Heart left ventricle (tissue), 13 donors: ENCODE measurements around the gene C3.

Experiments
- POLR2A ChIP-seq, 2 donors: fragments of 450-650 bp; IDR thresholded peaks; one replicate each; pipeline ENCODE4 v1.6.1; 2017; ENCODE audit warnings: antibody characterized with exemption in 2 of 2, mild to moderate bottlenecking in 2 of 2, moderate library complexity in 2 of 2
- TF ChIP-seq, protein P1 (sequence below), 12 donors: fragments of 200-600 bp; sonication (generic) in 4 of 12; IDR thresholded peaks; one replicate each; pipeline versions ENCODE4 v1.5.0 to v1.8.0; 2018 to 2022; ENCODE audit warnings: antibody characterized with exemption in 12 of 12, mild to moderate bottlenecking in 5 of 12
- donor health status: ischemic (EF 13 %, LVEDD 7.1; RV severe dilation, severe dysfunction).
- donor health status: DM: no; HTN: yes; CAD: no.
- donor health status: DM: no; HTN: no; CAD: no.
- donor health status: ischemic (EF 25% LVEDD 6.9; RV normal size, moderate dysfunction).
- donor health status: ischemic (EF 25% LVEDD 5.7; RV mildly dilated, moderate dysfunction).
- donor health status: ischemic (EF 35%, LVEDD 5.7; RV mildly dilated, moderate dysfunction).
- donor health status: nonischemic (EF 11% LVEDD 7.7; RV severe dilation, severe dysfunction).
- donor health status: DM: yes; HTN: yes; CAD: no.
- donor health status: PGD.
- donor health status: ischemic (EF 29% LVEDD 5.4; RV normal size, mild dysfunction).
- donor health status: nonischemic (EF 23%, LVEDD 6.1; RV moderate dilation, normal function).

DNA sequence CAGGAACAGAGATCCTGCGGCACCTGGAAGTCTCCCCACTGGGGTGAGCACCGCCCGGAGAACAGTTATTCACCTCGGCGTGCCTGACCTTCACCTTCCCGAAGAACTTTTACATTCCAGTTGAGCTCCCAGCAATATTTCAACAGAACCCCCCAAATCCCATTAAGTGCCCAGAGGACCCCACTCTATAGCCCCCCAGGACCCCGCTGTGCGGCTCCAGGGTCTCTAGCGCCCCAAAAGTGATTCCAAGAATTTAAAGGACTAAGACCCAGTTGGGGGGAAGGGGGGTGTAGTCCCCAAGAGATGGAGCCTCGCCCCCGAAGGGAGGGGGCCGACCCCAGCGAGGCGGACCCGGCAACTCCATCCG, 16.4 kb upstream of the C3 start:
- TF ChIP-seq, protein P1, sequence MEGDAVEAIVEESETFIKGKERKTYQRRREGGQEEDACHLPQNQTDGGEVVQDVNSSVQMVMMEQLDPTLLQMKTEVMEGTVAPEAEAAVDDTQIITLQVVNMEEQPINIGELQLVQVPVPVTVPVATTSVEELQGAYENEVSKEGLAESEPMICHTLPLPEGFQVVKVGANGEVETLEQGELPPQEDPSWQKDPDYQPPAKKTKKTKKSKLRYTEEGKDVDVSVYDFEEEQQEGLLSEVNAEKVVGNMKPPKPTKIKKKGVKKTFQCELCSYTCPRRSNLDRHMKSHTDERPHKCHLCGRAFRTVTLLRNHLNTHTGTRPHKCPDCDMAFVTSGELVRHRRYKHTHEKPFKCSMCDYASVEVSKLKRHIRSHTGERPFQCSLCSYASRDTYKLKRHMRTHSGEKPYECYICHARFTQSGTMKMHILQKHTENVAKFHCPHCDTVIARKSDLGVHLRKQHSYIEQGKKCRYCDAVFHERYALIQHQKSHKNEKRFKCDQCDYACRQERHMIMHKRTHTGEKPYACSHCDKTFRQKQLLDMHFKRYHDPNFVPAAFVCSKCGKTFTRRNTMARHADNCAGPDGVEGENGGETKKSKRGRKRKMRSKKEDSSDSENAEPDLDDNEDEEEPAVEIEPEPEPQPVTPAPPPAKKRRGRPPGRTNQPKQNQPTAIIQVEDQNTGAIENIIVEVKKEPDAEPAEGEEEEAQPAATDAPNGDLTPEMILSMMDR (IDR thresholded peaks at IDR 0.05): peak in 1 of 12 donors; percentile 4
- no peak for TF ChIP-seq POLR2A (IDR thresholded peaks at IDR 0.05)
